Kidney epithelial cell (primary cell): ENCODE data around the gene GAS2L2. TPM values are rescaled to one million over a fixed set of nuclear protein-coding genes. Genes with fewer than 3 reads are reported as not detected.

Source experiments
- DNase-seq: peaks from one replicate; pipeline ENCODE4 v3.0.0-alpha.2; 2010; ENCODE audit warnings: low read depth
- H3K27me3 ChIP-seq: 2 replicates; pipeline ENCODE4 v1.6.0; 2011; ENCODE audit warnings: low read length; ENCODE audit not compliant: control insufficient read depth, insufficient read depth
- H3K36me3 ChIP-seq: 2 replicates; pipeline ENCODE4 v1.5.1; 2011; ENCODE audit warnings: low read length; ENCODE audit not compliant: control insufficient read depth, insufficient read depth
- H3K4me3 ChIP-seq: 2 replicates; pipeline ENCODE4 v1.5.1; 2011; ENCODE audit warnings: low read depth, mild to moderate bottlenecking, control low read depth, low read length
- CTCF ChIP-seq: IDR thresholded peaks from 2 replicates; pipeline ENCODE4 v1.5.1; 2011; ENCODE audit warnings: mild to moderate bottlenecking, moderate library complexity, low read length, control low read depth, inconsistent platforms; ENCODE audit not compliant: insufficient read depth, poor library complexity, severe bottlenecking
- total RNA-seq: library from RNA; depleted of rRNA; stranded (reverse); fragments of >200 nt; gene quantifications from 2 replicates; pipeline ENCODE4 v1.2.3, GENCODE V29; 2015

The GAS2L2 gene
- total RNA-seq, 1 donor from 2014 or later, result not detected

- no peak for DNase-seq
- no peaks in the 10 kb centered on the region for H3K36me3 ChIP-seq
- no peak for TF ChIP-seq CTCF
These were observed 12.2 kb upstream of the GAS2L2 start for GRCh38 chr17:35765086-35765710.

GRCh38 chr17:35764123-35764991, 11.3 kb upstream of the GAS2L2 start:
- H3K36me3 ChIP-seq, result no peaks in the 10 kb centered on the region
- H3K27me3 ChIP-seq, result peaks cover 6% of the 10 kb centered on the region
- peak overlapping the region; percentile 36 for H3K4me3 ChIP-seq
- DNase-seq, result peak; percentile 65
- TF ChIP-seq CTCF, result peak; percentile 80

More at GRCh38 chr17:35765086-35765710, 12.2 kb upstream of the GAS2L2 start:
- Histone ChIP-seq H3K4me3 (no peak overlapping the region), H3K27me3 (peaks cover 2% of the 10 kb centered on the region)

GRCh38 chr17:35763767-35764122, 10.7 kb upstream of the GAS2L2 start:
- H3K4me3 ChIP-seq, result peak overlapping the region; percentile 12

GRCh38 chr17:35761601-35762000, 8.6 kb upstream of the GAS2L2 start:
- no peak for DNase-seq
- no peak overlapping the region for H3K4me3 ChIP-seq
- peaks cover 8% of the 10 kb centered on the region for H3K27me3 ChIP-seq
- TF ChIP-seq CTCF, result no peak
- H3K36me3 ChIP-seq, result no peaks in the 10 kb centered on the region

More at GRCh38 chr17:35763767-35764122, 10.7 kb upstream of the GAS2L2 start:
- Histone ChIP-seq H3K27me3 (peaks cover 7% of the 10 kb centered on the region), H3K36me3 (no peaks in the 10 kb centered on the region)
- no peak for DNase-seq
- TF ChIP-seq CTCF, result no peak

GRCh38 chr17:35760587-35760986, 7.5 kb upstream of the GAS2L2 start, which contains the start of gene C17orf50:
TSS of gene C17orf50 (plus strand) at chr17:35760887. CDS start at chr17:35760942, 55 bp downstream.
- TF ChIP-seq CTCF, result no peak
- no peak for DNase-seq
- Histone ChIP-seq H3K27me3 (peaks cover 8% of the 10 kb centered on the region), H3K4me3 (no peak within 1 kb of the TSS), H3K36me3 (no peaks in the 10 kb centered on the region)

- H3K27me3 ChIP-seq, result peaks cover 19% of the 10 kb centered on the region
- DNase-seq, result no peak
- no peak for TF ChIP-seq CTCF
- H3K4me3 ChIP-seq, result no peak overlapping the region
- no peaks in the 10 kb centered on the region for H3K36me3 ChIP-seq
These were observed 4.2 kb upstream of the GAS2L2 start for GRCh38 chr17:35757243-35757642.
